AG10803 (cell line): ENCODE results near the gene CTNND2.

Source experiments
- DNase-seq: peaks from one replicate; pipeline ENCODE4 v3.0.0; 2010; ENCODE audit warnings: low read depth
- H3K4me3 ChIP-seq: 2 replicates; pipeline ENCODE4 v1.5.1; 2011; ENCODE audit warnings: mild to moderate bottlenecking, low read length, control low read depth
- CTCF ChIP-seq: conservative IDR thresholded peaks from 2 replicates; pipeline ENCODE4 v1.5.1; 2011; ENCODE audit warnings: mild to moderate bottlenecking, low read length, control low read depth, inconsistent platforms

The CTNND2 gene

GRCh38 chr5:11595045-11595444 lies 309.2 kb downstream of the CTNND2 start:
- no peak for DNase-seq
- no peak for TF ChIP-seq CTCF

GRCh38 chr5:11594021-11594420 lies 310.2 kb downstream of the CTNND2 start:
- no peak for TF ChIP-seq CTCF
- DNase-seq = no peak
- H3K4me3 ChIP-seq = no peak overlapping the region

More at GRCh38 chr5:11595045-11595444, 309.2 kb downstream of the CTNND2 start:
- no peak overlapping the region for H3K4me3 ChIP-seq

- DNase-seq = no peak
- no peak for TF ChIP-seq CTCF
- no peak overlapping the region for H3K4me3 ChIP-seq
These were observed 313.8 kb downstream of the CTNND2 start for GRCh38 chr5:11590475-11590874.

- H3K4me3 ChIP-seq = no peak overlapping the region
- DNase-seq = no peak
- no peak for TF ChIP-seq CTCF
These were observed 315.4 kb downstream of the CTNND2 start for GRCh38 chr5:11588803-11589202.

- TF ChIP-seq CTCF = no peak
- no peak overlapping the region for H3K4me3 ChIP-seq
- DNase-seq = no peak
These were observed 320.2 kb downstream of the CTNND2 start for GRCh38 chr5:11584017-11584416.

- TF ChIP-seq CTCF = no peak
- DNase-seq = no peak
- no peak overlapping the region for H3K4me3 ChIP-seq
These were observed 324.9 kb downstream of the CTNND2 start for GRCh38 chr5:11579351-11579750.

- TF ChIP-seq CTCF = no peak
- DNase-seq = no peak
- H3K4me3 ChIP-seq = no peak overlapping the region
These were observed 329.5 kb downstream of the CTNND2 start for GRCh38 chr5:11574787-11575186.
